ENCODE results near the gene SLC25A3.
"Not testable (repeated sequence)": the region's sequence is repeated elsewhere in the genome, so short reads cannot be mapped to it uniquely, and the experiment has no call there.

The SLC25A3 gene

GRCh38 chr12:98580695-98581094 lies 12.8 kb upstream of the SLC25A3 start:
- Mint-ChIP-seq H3K27ac (no peak overlapping the region), H3K9me3 (no peaks in the 10 kb centered on the region), H3K36me3 (no peaks in the 10 kb centered on the region), H3K4me3 (no peak overlapping the region), H3K4me1 (no peaks in the 10 kb centered on the region), H3K27me3 (no peaks in the 10 kb centered on the region)

- Mint-ChIP-seq H3K27ac (no peak overlapping the region), H3K4me3 (no peak overlapping the region), H3K9me3 (no peaks in the 10 kb centered on the region), H3K27me3 (no peaks in the 10 kb centered on the region), H3K4me1 (no peaks in the 10 kb centered on the region), H3K36me3 (no peaks in the 10 kb centered on the region)
These were observed 12.4 kb upstream of the SLC25A3 start for GRCh38 chr12:98581101-98581500.

- H3K4me1 Mint-ChIP-seq: no peaks in the 10 kb centered on the region
- no peaks in the 10 kb centered on the region for H3K27me3 Mint-ChIP-seq
- no peak overlapping the region for H3K27ac Mint-ChIP-seq
- no peaks in the 10 kb centered on the region for H3K36me3 Mint-ChIP-seq
- no peak overlapping the region for H3K4me3 Mint-ChIP-seq
- H3K9me3 Mint-ChIP-seq: no peaks in the 10 kb centered on the region
These were observed 11.4 kb upstream of the SLC25A3 start for GRCh38 chr12:98582093-98582492.

GRCh38 chr12:98587084-98587483 lies 6.4 kb upstream of the SLC25A3 start:
- Mint-ChIP-seq H3K4me3 (no peak overlapping the region), H3K27ac (no peak overlapping the region), H3K9me3 (no peaks in the 10 kb centered on the region), H3K4me1 (peaks cover 3% of the 10 kb centered on the region), H3K36me3 (no peaks in the 10 kb centered on the region), H3K27me3 (no peaks in the 10 kb centered on the region)

- H3K27me3 Mint-ChIP-seq: no peaks in the 10 kb centered on the region
- peaks cover 21% of the 10 kb centered on the region for H3K4me1 Mint-ChIP-seq
- peak overlapping the region; percentile 38 for H3K27ac Mint-ChIP-seq
These were observed 2.3 kb upstream of the SLC25A3 start for GRCh38 chr12:98591209-98591608.

GRCh38 chr12:98592825-98593322 lies 612 bp upstream of the SLC25A3 start:
- Mint-ChIP-seq H3K36me3 (peaks cover 13% of the 10 kb centered on the region), H3K4me3 (peak overlapping the region; percentile 99), H3K27ac (peak overlapping the region; percentile 98), H3K9me3 (no peaks in the 10 kb centered on the region), H3K27me3 (no peaks in the 10 kb centered on the region), H3K4me1 (peaks cover 32% of the 10 kb centered on the region)

More at GRCh38 chr12:98591209-98591608, 2.3 kb upstream of the SLC25A3 start:
- peaks cover 11% of the 10 kb centered on the region for H3K36me3 Mint-ChIP-seq
- peak overlapping the region; percentile 40 for H3K4me3 Mint-ChIP-seq
- H3K9me3 Mint-ChIP-seq: no peaks in the 10 kb centered on the region

- H3K36me3 Mint-ChIP-seq: peaks cover 13% of the 10 kb centered on the region
- peak overlapping the region; percentile 98 for H3K27ac Mint-ChIP-seq
- peaks cover 37% of the 10 kb centered on the region for H3K4me1 Mint-ChIP-seq
- peak overlapping the region; percentile 99 for H3K4me3 Mint-ChIP-seq
- no peaks in the 10 kb centered on the region for H3K27me3 Mint-ChIP-seq
- no peaks in the 10 kb centered on the region for H3K9me3 Mint-ChIP-seq
These were observed 757 bp downstream of the SLC25A3 start for GRCh38 chr12:98594050-98594835.

GRCh38 chr12:98595243-98595988 lies 1.9 kb downstream of the SLC25A3 start:
- Mint-ChIP-seq H3K27me3 (no peaks in the 10 kb centered on the region), H3K9me3 (no peaks in the 10 kb centered on the region), H3K4me3 (peak overlapping the region; percentile 99), H3K36me3 (peaks cover 13% of the 10 kb centered on the region), H3K4me1 (peaks cover 37% of the 10 kb centered on the region), H3K27ac (peak overlapping the region; percentile 94)

- H3K9me3 Mint-ChIP-seq, H3K27me3 Mint-ChIP-seq, H3K27ac Mint-ChIP-seq: not testable (repeated sequence)
- peaks cover 34% of the 10 kb centered on the region for H3K4me1 Mint-ChIP-seq
- H3K36me3 Mint-ChIP-seq: peaks cover 17% of the 10 kb centered on the region
- peak overlapping the region; percentile 70 for H3K4me3 Mint-ChIP-seq
These were observed 3.8 kb downstream of the SLC25A3 start for GRCh38 chr12:98597313-98597712.

GRCh38 chr12:98601924-98602323 lies 8.4 kb downstream of the SLC25A3 start:
- no peak overlapping the region for H3K27ac Mint-ChIP-seq
- H3K36me3 Mint-ChIP-seq: peaks cover 12% of the 10 kb centered on the region
- no peaks in the 10 kb centered on the region for H3K9me3 Mint-ChIP-seq
- H3K4me3 Mint-ChIP-seq: no peak overlapping the region
- H3K4me1 Mint-ChIP-seq: peaks cover 11% of the 10 kb centered on the region
- H3K27me3 Mint-ChIP-seq: no peaks in the 10 kb centered on the region

- peaks cover 8% of the 10 kb centered on the region for H3K36me3 Mint-ChIP-seq
- H3K4me1 Mint-ChIP-seq: peaks cover 8% of the 10 kb centered on the region
- no peaks in the 10 kb centered on the region for H3K9me3 Mint-ChIP-seq
- no peak overlapping the region for H3K27ac Mint-ChIP-seq
- peak overlapping the region; percentile 59 for H3K4me3 Mint-ChIP-seq
- no peaks in the 10 kb centered on the region for H3K27me3 Mint-ChIP-seq
These were observed 13.0 kb downstream of the SLC25A3 start for GRCh38 chr12:98606359-98606988.

- Mint-ChIP-seq H3K4me1 (peaks cover 17% of the 10 kb centered on the region), H3K27me3 (no peaks in the 10 kb centered on the region), H3K36me3 (no peaks in the 10 kb centered on the region), H3K9me3 (no peaks in the 10 kb centered on the region), H3K4me3 (no peak overlapping the region), H3K27ac (no peak overlapping the region)
These were observed 17.1 kb downstream of the SLC25A3 start for GRCh38 chr12:98610596-98610995.

- H3K27ac Mint-ChIP-seq: peak overlapping the region; percentile 71
- no peaks in the 10 kb centered on the region for H3K9me3 Mint-ChIP-seq
- no peaks in the 10 kb centered on the region for H3K36me3 Mint-ChIP-seq
- peaks cover 9% of the 10 kb centered on the region for H3K4me1 Mint-ChIP-seq
- no peaks in the 10 kb centered on the region for H3K27me3 Mint-ChIP-seq
- H3K4me3 Mint-ChIP-seq: no peak overlapping the region
These were observed 19.3 kb downstream of the SLC25A3 start for GRCh38 chr12:98612696-98613334.

GRCh38 chr12:98618952-98619351 lies 25.5 kb downstream of the SLC25A3 start:
- Mint-ChIP-seq H3K27me3 (no peaks in the 10 kb centered on the region), H3K4me3 (no peak overlapping the region), H3K27ac (no peak overlapping the region), H3K9me3 (no peaks in the 10 kb centered on the region), H3K36me3 (no peaks in the 10 kb centered on the region), H3K4me1 (no peaks in the 10 kb centered on the region)

GRCh38 chr12:98635657-98636323 lies 42.3 kb downstream of the SLC25A3 start:
- no peaks in the 10 kb centered on the region for H3K4me1 Mint-ChIP-seq
- H3K9me3 Mint-ChIP-seq: no peaks in the 10 kb centered on the region
- H3K27me3 Mint-ChIP-seq: no peaks in the 10 kb centered on the region
- no peak overlapping the region for H3K27ac Mint-ChIP-seq
- H3K36me3 Mint-ChIP-seq: peaks cover 4% of the 10 kb centered on the region
- H3K4me3 Mint-ChIP-seq: no peak overlapping the region
